OCI-LY3 (cell line): ENCODE measurements around the gene LETMD1.

Experiments
- CTCF ChIP-seq: fragments of 200-600, 300-600 bp; sonication (generic); IDR thresholded peaks from 2 replicates; pipeline ENCODE4 v1.5.1; 2014; ENCODE audit warnings: antibody characterized with exemption, low read length, low read depth
- EZH2phosphoT487 ChIP-seq: fragments of 200-600 bp; shearing (Covaris generic); IDR thresholded peaks from 2 replicates; pipeline ENCODE4 v1.6.1; 2018; ENCODE audit warnings: antibody characterized with exemption, mixed run types, low read depth

GRCh38 chr12:51033048-51033447, 15.1 kb upstream of the LETMD1 start:
- no peak for TF ChIP-seq CTCF
- no peak for TF ChIP-seq EZH2phosphoT487
